Colonic mucosa (tissue), 4 donors: ENCODE measurements around the gene ZNF787. TPM values are rescaled to one million over a fixed set of nuclear protein-coding genes. Genes with fewer than 3 reads are reported as not detected.

ENCODE experiments used
- DNase-seq: peaks from one replicate; pipeline ENCODE4 v3.0.0-alpha.2; 2020
- H3K27ac ChIP-seq: fragments of 200-600 bp; one replicate; pipeline ENCODE4 v1.8.0; 2021
- H3K27me3 ChIP-seq: fragments of 200-600 bp; one replicate; pipeline ENCODE4 v1.8.0; 2021
- H3K36me3 ChIP-seq: fragments of 200-600 bp; one replicate; pipeline ENCODE4 v1.8.0; 2021
- H3K4me1 ChIP-seq: fragments of 200-600 bp; one replicate; pipeline ENCODE4 v1.8.0; 2021; ENCODE audit warnings: mild to moderate bottlenecking
- H3K4me3 ChIP-seq: fragments of 200-600 bp; one replicate; pipeline ENCODE4 v1.8.0; 2021
- H3K9ac ChIP-seq, 2 donors: one replicate each; pipeline ENCODE4 v1.7.0; 2013; ENCODE audit warnings: control low read depth in 2 of 2, low read depth in 2 of 2, low read length in 2 of 2
- H3K9me3 ChIP-seq: fragments of 200-600 bp; one replicate; pipeline ENCODE4 v1.8.0; 2021
- CTCF ChIP-seq: fragments of 200-600 bp; IDR thresholded peaks from one replicate; pipeline ENCODE4 v1.8.0; 2022; ENCODE audit warnings: antibody characterized with exemption, mild to moderate bottlenecking
- intact Hi-C: fragments of 100-400 bp; cut with DNase I; formaldehyde crosslinking; loops from one replicate; pipeline ENCODE4 v1.14.1; 2022
- total RNA-seq, 2 donors: library from RNA; stranded (reverse); fragmentation: NEBNext Ultra II Directional in 1 of 2; extraction: Animal tissue kit (Norgen Biotek cat#: 25700) in 1 of 2; gene quantifications; one replicate each; pipeline ENCODE4 v1.2.1, GENCODE V29; 2021
- donor health status: healthy.
- donor health status: DM: no; HTN: no; CAD: no.
- donor health status: DM: no; HTN: no; CAD: no.

Gene ZNF787
- total RNA-seq, 2 donors from 2014 or later, result 52.1 to 69.2 TPM

GRCh38 chr19:56104423-56104822 lies 16.7 kb downstream of the ZNF787 start:
- TF ChIP-seq CTCF, result no peak
- no peak overlapping the region for H3K27ac ChIP-seq
- intact Hi-C loops, result loop anchor here (2.0 kb wide), 1 partner anchor 68 kb away; no protein-coding TSS in a partner anchor
- H3K27me3 ChIP-seq, result no peaks in the 10 kb centered on the region
- no peaks in the 10 kb centered on the region for H3K9me3 ChIP-seq
- H3K9ac ChIP-seq, result no peak overlapping the region
- no peak overlapping the region for H3K4me3 ChIP-seq
- no peak for DNase-seq
- H3K36me3 ChIP-seq, result no peaks in the 10 kb centered on the region
- peaks cover 21% of the 10 kb centered on the region for H3K4me1 ChIP-seq

GRCh38 chr19:56103027-56103614 lies 18.0 kb downstream of the ZNF787 start:
- no peak overlapping the region for H3K27ac ChIP-seq
- no peak for DNase-seq
- TF ChIP-seq CTCF, result no peak
- H3K4me3 ChIP-seq, result no peak overlapping the region
- no peaks in the 10 kb centered on the region for H3K27me3 ChIP-seq
- no peaks in the 10 kb centered on the region for H3K36me3 ChIP-seq
- no peak overlapping the region for H3K9ac ChIP-seq
- intact Hi-C loops, result no loop called here
- H3K4me1 ChIP-seq, result peaks cover 10% of the 10 kb centered on the region
- no peaks in the 10 kb centered on the region for H3K9me3 ChIP-seq

- TF ChIP-seq CTCF, result no peak
- no peaks in the 10 kb centered on the region for H3K9me3 ChIP-seq
- H3K4me1 ChIP-seq, result peaks cover 10% of the 10 kb centered on the region
- H3K36me3 ChIP-seq, result no peaks in the 10 kb centered on the region
- H3K27me3 ChIP-seq, result no peaks in the 10 kb centered on the region
- no peak for DNase-seq
- no peak overlapping the region for H3K27ac ChIP-seq
- intact Hi-C loops, result no loop called here
- H3K9ac ChIP-seq, result no peak overlapping the region
- H3K4me3 ChIP-seq, result no peak overlapping the region
Measured at GRCh38 chr19:56101746-56102535, 19.2 kb downstream of the ZNF787 start.

- Histone ChIP-seq H3K36me3 (no peaks in the 10 kb centered on the region), H3K9ac (no peak overlapping the region), H3K9me3 (no peaks in the 10 kb centered on the region), H3K27me3 (no peaks in the 10 kb centered on the region), H3K4me1 (peaks cover 5% of the 10 kb centered on the region), H3K4me3 (no peak overlapping the region), H3K27ac (no peak overlapping the region)
- no peak for TF ChIP-seq CTCF
- DNase-seq, result no peak
- intact Hi-C loops, result no loop called here
Measured at GRCh38 chr19:56101095-56101494, 20.0 kb downstream of the ZNF787 start.

- no peak for TF ChIP-seq CTCF
- Histone ChIP-seq H3K9me3 (no peaks in the 10 kb centered on the region), H3K4me1 (no peaks in the 10 kb centered on the region), H3K27me3 (no peaks in the 10 kb centered on the region), H3K36me3 (no peaks in the 10 kb centered on the region), H3K27ac (no peak overlapping the region), H3K4me3 (no peak overlapping the region), H3K9ac (no peak overlapping the region)
- intact Hi-C loops, result no loop called here
- no peak for DNase-seq
Measured at GRCh38 chr19:56099638-56100539, 21.2 kb downstream of the ZNF787 start.
